Measurements from ENCODE around the gene DYSF.

The DYSF gene

DNA sequence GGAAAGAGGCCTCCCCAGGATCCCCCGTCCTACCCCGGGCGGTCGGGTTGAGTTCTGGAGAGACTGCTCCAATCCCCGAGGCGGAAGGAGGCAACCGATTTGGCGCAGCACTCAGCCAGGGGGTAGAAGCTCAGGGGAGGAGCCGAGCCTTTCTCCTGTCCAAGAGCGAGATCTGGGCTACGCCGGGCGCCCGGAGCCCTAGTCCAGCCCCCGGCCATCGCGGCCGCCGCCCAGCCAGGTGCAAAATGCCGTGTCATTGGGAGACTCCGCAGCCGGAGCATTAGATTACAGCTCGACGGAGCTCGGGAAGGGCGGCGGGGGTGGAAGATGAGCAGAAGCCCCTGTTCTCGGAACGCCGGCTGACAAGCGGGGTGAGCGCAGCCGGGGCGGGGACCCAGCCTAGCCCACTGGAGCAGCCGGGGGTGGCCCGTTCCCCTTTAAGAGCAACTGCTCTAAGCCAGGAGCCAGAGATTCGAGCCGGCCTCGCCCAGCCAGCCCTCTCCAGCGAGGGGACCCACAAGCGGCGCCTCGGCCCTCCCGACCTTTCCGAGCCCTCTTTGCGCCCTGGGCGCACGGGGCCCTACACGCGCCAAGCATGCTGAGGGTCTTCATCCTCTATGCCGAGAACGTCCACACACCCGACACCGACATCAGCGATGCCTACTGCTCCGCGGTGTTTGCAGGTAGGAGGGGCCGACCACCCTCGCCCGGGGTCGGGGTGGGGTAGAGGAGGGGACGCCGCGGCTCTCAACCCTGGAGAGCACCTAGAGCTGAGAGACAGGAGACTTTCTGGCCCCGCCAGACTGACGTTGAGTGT lies at the start of gene DYSF:
TSS of gene DYSF (plus strand) at position 158 of the 817 bp plus-strand sequence.
- no peak for TF ChIP-seq TCF12 (IDR thresholded peaks at IDR 0.05; ENCODE audit: low read depth)
- peak; percentile 46; the same call in 1 of the 2 replicates for TF ChIP-seq TAF1 (IDR thresholded peaks at IDR 0.05; ENCODE audit: low read depth)
- TF ChIP-seq, protein P1, sequence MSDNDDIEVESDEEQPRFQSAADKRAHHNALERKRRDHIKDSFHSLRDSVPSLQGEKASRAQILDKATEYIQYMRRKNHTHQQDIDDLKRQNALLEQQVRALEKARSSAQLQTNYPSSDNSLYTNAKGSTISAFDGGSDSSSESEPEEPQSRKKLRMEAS (IDR thresholded peaks at IDR 0.05), result no peak
- TF ChIP-seq, protein P2, sequence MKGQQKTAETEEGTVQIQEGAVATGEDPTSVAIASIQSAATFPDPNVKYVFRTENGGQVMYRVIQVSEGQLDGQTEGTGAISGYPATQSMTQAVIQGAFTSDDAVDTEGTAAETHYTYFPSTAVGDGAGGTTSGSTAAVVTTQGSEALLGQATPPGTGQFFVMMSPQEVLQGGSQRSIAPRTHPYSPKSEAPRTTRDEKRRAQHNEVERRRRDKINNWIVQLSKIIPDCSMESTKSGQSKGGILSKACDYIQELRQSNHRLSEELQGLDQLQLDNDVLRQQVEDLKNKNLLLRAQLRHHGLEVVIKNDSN (IDR thresholded peaks at IDR 0.05), result no peak
- TF ChIP-seq FOXM1 (IDR thresholded peaks at IDR 0.05; ENCODE audit: borderline replicate concordance, low read depth), result no peak
- no peak for TF ChIP-seq NFIC (IDR thresholded peaks at IDR 0.05)
- TF ChIP-seq ZBTB7A (IDR thresholded peaks at IDR 0.05; ENCODE audit: low read depth), result 0 out of 2 replicates have a peak, but pooled peaks have one; percentile 67
- TF ChIP-seq, protein P3, sequence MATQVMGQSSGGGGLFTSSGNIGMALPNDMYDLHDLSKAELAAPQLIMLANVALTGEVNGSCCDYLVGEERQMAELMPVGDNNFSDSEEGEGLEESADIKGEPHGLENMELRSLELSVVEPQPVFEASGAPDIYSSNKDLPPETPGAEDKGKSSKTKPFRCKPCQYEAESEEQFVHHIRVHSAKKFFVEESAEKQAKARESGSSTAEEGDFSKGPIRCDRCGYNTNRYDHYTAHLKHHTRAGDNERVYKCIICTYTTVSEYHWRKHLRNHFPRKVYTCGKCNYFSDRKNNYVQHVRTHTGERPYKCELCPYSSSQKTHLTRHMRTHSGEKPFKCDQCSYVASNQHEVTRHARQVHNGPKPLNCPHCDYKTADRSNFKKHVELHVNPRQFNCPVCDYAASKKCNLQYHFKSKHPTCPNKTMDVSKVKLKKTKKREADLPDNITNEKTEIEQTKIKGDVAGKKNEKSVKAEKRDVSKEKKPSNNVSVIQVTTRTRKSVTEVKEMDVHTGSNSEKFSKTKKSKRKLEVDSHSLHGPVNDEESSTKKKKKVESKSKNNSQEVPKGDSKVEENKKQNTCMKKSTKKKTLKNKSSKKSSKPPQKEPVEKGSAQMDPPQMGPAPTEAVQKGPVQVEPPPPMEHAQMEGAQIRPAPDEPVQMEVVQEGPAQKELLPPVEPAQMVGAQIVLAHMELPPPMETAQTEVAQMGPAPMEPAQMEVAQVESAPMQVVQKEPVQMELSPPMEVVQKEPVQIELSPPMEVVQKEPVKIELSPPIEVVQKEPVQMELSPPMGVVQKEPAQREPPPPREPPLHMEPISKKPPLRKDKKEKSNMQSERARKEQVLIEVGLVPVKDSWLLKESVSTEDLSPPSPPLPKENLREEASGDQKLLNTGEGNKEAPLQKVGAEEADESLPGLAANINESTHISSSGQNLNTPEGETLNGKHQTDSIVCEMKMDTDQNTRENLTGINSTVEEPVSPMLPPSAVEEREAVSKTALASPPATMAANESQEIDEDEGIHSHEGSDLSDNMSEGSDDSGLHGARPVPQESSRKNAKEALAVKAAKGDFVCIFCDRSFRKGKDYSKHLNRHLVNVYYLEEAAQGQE (IDR thresholded peaks at IDR 0.05; ENCODE audit: low read depth), result no peak
- no peak for TF ChIP-seq CREB1 (IDR thresholded peaks at IDR 0.05; ENCODE audit: low read depth)
- TF ChIP-seq YY1 (IDR thresholded peaks at IDR 0.05; ENCODE audit: low read depth), result no peak
- TF ChIP-seq CEBPB (IDR thresholded peaks at IDR 0.05), result no peak
- no peak for TF ChIP-seq RAD21 (IDR thresholded peaks at IDR 0.05; ENCODE audit: low read depth)
- no peak for TF ChIP-seq TEAD4 (IDR thresholded peaks at IDR 0.05)
- peak; percentile 24; the same call in 1 of the 2 replicates for TF ChIP-seq EGR1 (IDR thresholded peaks at IDR 0.05)

DNA sequence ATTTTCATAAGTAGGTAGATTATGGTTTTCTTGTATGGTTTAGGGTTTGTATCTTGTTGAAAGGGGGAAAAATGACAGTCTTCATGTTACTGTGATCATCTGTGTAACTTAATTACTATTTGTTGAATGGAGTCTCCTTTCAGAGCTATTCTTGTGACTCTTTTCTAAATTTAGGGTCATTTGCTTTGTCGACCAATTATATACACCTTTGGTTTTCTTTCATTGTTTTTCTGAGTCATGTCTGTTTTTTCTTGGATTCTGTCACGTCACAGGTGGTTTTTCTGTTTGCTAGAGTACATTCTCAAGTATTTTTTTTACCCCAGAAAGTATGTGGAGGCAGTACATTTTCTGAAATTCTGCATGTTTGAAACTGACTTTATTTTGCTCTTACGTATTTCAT lies 43.8 kb upstream of the DYSF start:
- TF ChIP-seq ZBTB7A (IDR thresholded peaks at IDR 0.05; ENCODE audit: low read depth) (no peak), FOXM1 (IDR thresholded peaks at IDR 0.05; ENCODE audit: borderline replicate concordance, low read depth) (no peak), EGR1 (IDR thresholded peaks at IDR 0.05) (no peak), NFIC (IDR thresholded peaks at IDR 0.05) (no peak), TCF12 (IDR thresholded peaks at IDR 0.05; ENCODE audit: low read depth) (no peak), RAD21 (IDR thresholded peaks at IDR 0.05; ENCODE audit: low read depth) (no peak), TEAD4 (IDR thresholded peaks at IDR 0.05) (no peak), EP300 (IDR thresholded peaks at IDR 0.05; ENCODE audit: borderline replicate concordance) (no peak)
- TF ChIP-seq, protein P2 (IDR thresholded peaks at IDR 0.05), result no peak

DNA sequence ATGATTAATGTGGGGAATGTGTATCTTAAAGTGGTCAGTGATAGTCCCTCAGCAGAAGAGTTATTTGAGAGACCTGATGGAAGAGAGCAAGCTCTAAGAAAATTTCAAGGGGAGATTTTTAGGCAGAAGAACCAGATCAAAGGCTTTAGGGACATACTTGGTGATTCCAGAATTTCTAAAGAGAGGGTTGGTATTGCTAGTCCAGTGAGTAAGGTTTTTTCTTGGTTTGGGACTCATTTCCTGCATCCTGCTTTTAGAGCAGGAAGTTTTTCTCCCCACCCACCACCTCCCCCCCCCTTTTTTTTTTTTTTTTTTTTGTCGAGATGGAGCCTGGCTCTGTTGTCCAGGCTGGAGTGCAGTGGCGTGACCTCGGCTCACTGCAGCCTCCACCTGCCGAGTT lies 42.7 kb upstream of the DYSF start:
- TF ChIP-seq FOXM1 (IDR thresholded peaks at IDR 0.05; ENCODE audit: borderline replicate concordance, low read depth) (no peak), RAD21 (IDR thresholded peaks at IDR 0.05; ENCODE audit: low read depth) (no peak)

DNA sequence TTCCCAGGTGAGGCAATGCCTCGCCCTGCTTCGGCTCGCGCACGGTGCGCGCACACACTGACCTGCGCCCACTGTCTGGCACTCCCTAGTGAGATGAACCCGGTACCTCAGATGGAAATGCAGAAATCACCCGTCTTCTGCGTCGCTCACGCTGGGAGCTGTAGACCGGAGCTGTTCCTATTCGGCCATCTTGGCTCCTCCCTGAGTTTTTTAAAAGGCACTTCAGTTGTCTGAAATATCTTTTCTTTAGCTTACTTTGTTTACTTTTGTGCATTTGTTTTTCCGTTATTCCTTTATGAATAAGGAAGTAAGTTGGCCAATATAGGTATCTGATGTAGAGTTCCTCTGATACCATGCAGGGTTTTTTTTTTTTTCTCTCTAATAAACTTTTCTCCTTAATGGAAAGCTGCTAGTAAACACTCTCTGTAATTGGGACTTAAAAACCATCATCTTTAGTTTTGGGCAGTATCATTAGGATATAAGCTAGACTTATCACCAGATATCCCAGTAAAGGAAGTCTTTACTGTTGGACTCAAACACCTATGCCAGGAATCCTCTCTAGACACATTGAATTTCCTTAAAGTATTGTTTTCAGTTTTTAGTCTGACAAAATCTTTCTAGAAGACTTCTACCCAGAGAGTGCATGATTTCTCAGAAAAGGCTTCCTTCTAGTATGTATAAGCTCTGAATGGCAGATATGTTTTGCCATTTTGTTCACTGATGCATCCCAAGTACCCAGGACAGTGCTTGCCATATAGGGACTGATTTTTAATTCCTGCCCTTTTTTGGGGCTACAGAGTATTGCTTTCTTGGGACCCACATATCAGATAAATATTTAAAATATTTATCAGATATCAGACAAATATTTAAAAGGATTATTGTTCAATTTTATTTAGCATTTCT lies 35.8 kb upstream of the DYSF start:
- TF ChIP-seq, protein P1 (IDR thresholded peaks at IDR 0.05), result no peak

DNA sequence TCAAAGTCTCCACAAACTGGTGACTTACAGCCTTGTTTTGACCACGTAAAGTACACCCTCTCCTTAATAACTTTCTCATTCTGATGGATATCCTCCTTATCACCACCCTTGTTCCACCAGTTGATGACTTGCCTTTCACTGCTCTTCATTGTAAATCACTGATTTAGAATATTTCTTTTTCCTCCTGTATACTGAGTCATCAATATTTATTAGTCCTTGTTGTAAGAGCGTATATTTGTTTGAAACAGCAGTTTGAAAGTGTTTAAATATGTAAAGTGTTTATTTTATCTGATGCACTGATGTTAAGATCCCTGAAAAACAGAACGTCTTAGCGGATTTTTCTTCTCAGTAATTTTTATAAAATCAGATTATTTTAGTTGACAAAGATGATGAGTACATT lies 34.2 kb upstream of the DYSF start:
- TF ChIP-seq CEBPB (IDR thresholded peaks at IDR 0.05) (no peak), TAF1 (IDR thresholded peaks at IDR 0.05; ENCODE audit: low read depth) (no peak), ZBTB7A (IDR thresholded peaks at IDR 0.05; ENCODE audit: low read depth) (no peak), EP300 (IDR thresholded peaks at IDR 0.05; ENCODE audit: borderline replicate concordance) (no peak), EGR1 (IDR thresholded peaks at IDR 0.05) (no peak), TCF12 (IDR thresholded peaks at IDR 0.05; ENCODE audit: low read depth) (no peak), NFIC (IDR thresholded peaks at IDR 0.05) (no peak), RAD21 (IDR thresholded peaks at IDR 0.05; ENCODE audit: low read depth) (no peak), CREB1 (IDR thresholded peaks at IDR 0.05; ENCODE audit: low read depth) (no peak)
- TF ChIP-seq, protein P2 (IDR thresholded peaks at IDR 0.05), result no peak

DNA sequence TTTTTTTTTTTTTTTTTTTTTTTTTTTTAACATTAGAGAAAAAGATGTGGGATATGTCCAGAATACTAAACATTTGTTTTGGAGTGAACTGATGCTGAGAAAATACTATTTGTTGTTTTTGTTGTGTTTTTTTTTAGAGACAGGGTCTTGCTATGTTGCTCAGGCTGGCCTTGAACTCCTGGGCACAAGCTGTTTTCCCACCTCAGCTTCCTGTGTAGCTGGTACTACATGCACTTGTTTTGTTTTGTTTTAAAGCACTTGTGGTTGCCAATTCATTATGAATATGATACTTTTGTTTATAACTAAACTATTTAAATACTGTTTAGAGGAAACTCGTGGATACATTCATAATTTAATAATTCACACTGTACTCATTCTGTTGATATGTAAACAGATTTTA lies 33.4 kb upstream of the DYSF start:
- no peak for TF ChIP-seq EP300 (IDR thresholded peaks at IDR 0.05; ENCODE audit: borderline replicate concordance)
- no peak for TF ChIP-seq FOXM1 (IDR thresholded peaks at IDR 0.05; ENCODE audit: borderline replicate concordance, low read depth)
- TF ChIP-seq TAF1 (IDR thresholded peaks at IDR 0.05; ENCODE audit: low read depth), result no peak
- no peak for TF ChIP-seq EGR1 (IDR thresholded peaks at IDR 0.05)
- TF ChIP-seq TCF12 (IDR thresholded peaks at IDR 0.05; ENCODE audit: low read depth), result no peak
- TF ChIP-seq ZBTB7A (IDR thresholded peaks at IDR 0.05; ENCODE audit: low read depth), result no peak
- TF ChIP-seq, protein P1 (IDR thresholded peaks at IDR 0.05), result no peak
- no peak for TF ChIP-seq NFIC (IDR thresholded peaks at IDR 0.05)
- no peak for TF ChIP-seq RAD21 (IDR thresholded peaks at IDR 0.05; ENCODE audit: low read depth)
- no peak for TF ChIP-seq CREB1 (IDR thresholded peaks at IDR 0.05; ENCODE audit: low read depth)
- TF ChIP-seq YY1 (IDR thresholded peaks at IDR 0.05; ENCODE audit: low read depth), result no peak
- TF ChIP-seq, protein P2 (IDR thresholded peaks at IDR 0.05), result no peak
- no peak for TF ChIP-seq TEAD4 (IDR thresholded peaks at IDR 0.05)
- TF ChIP-seq CEBPB (IDR thresholded peaks at IDR 0.05), result no peak
- TF ChIP-seq, protein P3 (IDR thresholded peaks at IDR 0.05; ENCODE audit: low read depth), result no peak
